Vagina (tissue), 2 donors: ENCODE measurements around the gene BTLA.

Source experiments
- CTCF ChIP-seq, 3 experiments: fragments of 450-650 bp in 2 of 3; fragments of 200-600 bp in 1 of 3; sonication (generic) in 1 of 3; IDR thresholded peaks; one replicate each; pipeline ENCODE4 v1.5.1; 2017 to 2019; ENCODE audit warnings: antibody characterized with exemption in 3 of 3, mild to moderate bottlenecking in 2 of 3, moderate library complexity in 2 of 3
- POLR2A ChIP-seq, 2 donors: fragments of 450-650 bp; IDR thresholded peaks; one replicate each; pipeline ENCODE4 v1.6.1; 2017; ENCODE audit warnings: antibody characterized with exemption in 2 of 2, mild to moderate bottlenecking in 2 of 2, moderate library complexity in 2 of 2

GRCh38 chr3:112500621-112501020 is 1.3 kb upstream of the BTLA start:
- TF ChIP-seq CTCF (IDR thresholded peaks at IDR 0.05) (no peak), POLR2A (IDR thresholded peaks at IDR 0.05) (no peak)
